Stimulated activated naive CD4-positive, alpha-beta T cell (primary cell): Measurements from ENCODE around the gene ZC3H12D.
"Not testable (repeated sequence)": the region's sequence is repeated elsewhere in the genome, so short reads cannot be mapped to it uniquely, and the experiment has no call there.

ENCODE experiments used
- DNase-seq, 6 experiments: peaks; one replicate each; lab custom pipeline; 2025; lab: John Stamatoyannopoulos, UW

ZC3H12D gene

GRCh38 chr6:149484733-149485700 lies at the start of gene ZC3H12D:
Gene ZC3H12D, minus strand, starts transcription at chr6:149485014. Its CDS starts 10,471 bp downstream, at chr6:149474543.
- peak; percentile 70 to 84 (median 77) for DNase-seq

- no peak for DNase-seq
Observed at GRCh38 chr6:149529650-149530049, 44.8 kb upstream of the ZC3H12D start.

- DNase-seq, result no peak
Observed at GRCh38 chr6:149515494-149515893, 30.7 kb upstream of the ZC3H12D start.

- no peak for DNase-seq
Observed at GRCh38 chr6:149513915-149514314, 29.1 kb upstream of the ZC3H12D start.

GRCh38 chr6:149510793-149511512 lies 26.1 kb upstream of the ZC3H12D start:
- DNase-seq, result no peak

- peak in 5 of 6 experiments; percentile 18 to 70 (median 49) for DNase-seq
Observed at GRCh38 chr6:149508485-149508884, 23.7 kb upstream of the ZC3H12D start.

- DNase-seq, result no peak
Observed at GRCh38 chr6:149503872-149504271, 19.1 kb upstream of the ZC3H12D start.

GRCh38 chr6:149503276-149503675 lies 18.5 kb upstream of the ZC3H12D start:
- DNase-seq, result no peak

- DNase-seq, result no peak
Observed at GRCh38 chr6:149501768-149502167, 17.0 kb upstream of the ZC3H12D start.

GRCh38 chr6:149501201-149501600 lies 16.4 kb upstream of the ZC3H12D start:
- DNase-seq, result no peak

- DNase-seq, result no peak
Observed at GRCh38 chr6:149500096-149500495, 15.3 kb upstream of the ZC3H12D start.

GRCh38 chr6:149499066-149499465 lies 14.3 kb upstream of the ZC3H12D start:
- DNase-seq, result no peak

GRCh38 chr6:149497365-149497764 lies 12.6 kb upstream of the ZC3H12D start:
- DNase-seq, result no peak

GRCh38 chr6:149496597-149496996 lies 11.8 kb upstream of the ZC3H12D start:
- not testable (repeated sequence) for DNase-seq

- DNase-seq, result not testable (repeated sequence)
Observed at GRCh38 chr6:149495349-149496016, 10.7 kb upstream of the ZC3H12D start.

- peak; percentile 15 to 83 (median 60) for DNase-seq
Observed at GRCh38 chr6:149494810-149495209, 10.0 kb upstream of the ZC3H12D start.

GRCh38 chr6:149493761-149494320 lies 9.0 kb upstream of the ZC3H12D start:
- DNase-seq, result no peak

- DNase-seq, result no peak
Observed at GRCh38 chr6:149492798-149493343, 8.1 kb upstream of the ZC3H12D start.

- DNase-seq, result no peak
Observed at GRCh38 chr6:149489967-149490366, 5.2 kb upstream of the ZC3H12D start.

- DNase-seq, result peak in 1 of 6 experiments; percentile 32
Observed at GRCh38 chr6:149488815-149489214, 4.0 kb upstream of the ZC3H12D start.

GRCh38 chr6:149487316-149487715 lies 2.5 kb upstream of the ZC3H12D start:
- DNase-seq, result no peak
